ENCODE results near the gene NGF.

The NGF gene

GRCh38 chr1:115303364-115303763 lies 34.7 kb downstream of the NGF start:
- TF ChIP-seq CTCF (IDR thresholded peaks at IDR 0.05; ENCODE audit: low read depth, low read length, missing control alignments): no peak
- no peak overlapping the region for H3K4me3 ChIP-seq (ENCODE audit: low read depth, low read length)
- in situ Hi-C loops (cut with HindIII; ENCODE audit: low sequenced_read_pairs): no loop called here
- DNase-seq (ENCODE audit: low read depth): no peak

GRCh38 chr1:115302390-115302961 lies 35.6 kb downstream of the NGF start:
- in situ Hi-C loops (cut with HindIII; ENCODE audit: low sequenced_read_pairs): no loop called here
- DNase-seq (ENCODE audit: low read depth): peak; percentile 83
- no peak for TF ChIP-seq CTCF (IDR thresholded peaks at IDR 0.05; ENCODE audit: low read depth, low read length, missing control alignments)
- H3K4me3 ChIP-seq (ENCODE audit: low read depth, low read length): no peak overlapping the region

GRCh38 chr1:115301438-115302020 lies 36.5 kb downstream of the NGF start:
- no peak for TF ChIP-seq CTCF (IDR thresholded peaks at IDR 0.05; ENCODE audit: low read depth, low read length, missing control alignments)
- no peak for DNase-seq (ENCODE audit: low read depth)
- in situ Hi-C loops (cut with HindIII; ENCODE audit: low sequenced_read_pairs): no loop called here
- no peak overlapping the region for H3K4me3 ChIP-seq (ENCODE audit: low read depth, low read length)

GRCh38 chr1:115300087-115300876 lies 37.8 kb downstream of the NGF start:
- in situ Hi-C loops (cut with HindIII; ENCODE audit: low sequenced_read_pairs): no loop called here
- no peak overlapping the region for H3K4me3 ChIP-seq (ENCODE audit: low read depth, low read length)
- no peak for TF ChIP-seq CTCF (IDR thresholded peaks at IDR 0.05; ENCODE audit: low read depth, low read length, missing control alignments)
- no peak for DNase-seq (ENCODE audit: low read depth)

- TF ChIP-seq CTCF (IDR thresholded peaks at IDR 0.05; ENCODE audit: low read depth, low read length, missing control alignments): no peak
- H3K4me3 ChIP-seq (ENCODE audit: low read depth, low read length): no peak overlapping the region
- DNase-seq (ENCODE audit: low read depth): peak; percentile 70
- in situ Hi-C loops (cut with HindIII; ENCODE audit: low sequenced_read_pairs): no loop called here
Observed at GRCh38 chr1:115299266-115299665, 38.8 kb downstream of the NGF start.

GRCh38 chr1:115296981-115297380 lies 41.1 kb downstream of the NGF start:
- TF ChIP-seq CTCF (IDR thresholded peaks at IDR 0.05; ENCODE audit: low read depth, low read length, missing control alignments): no peak
- in situ Hi-C loops (cut with HindIII; ENCODE audit: low sequenced_read_pairs): no loop called here
- peak; percentile 90 for DNase-seq (ENCODE audit: low read depth)
- H3K4me3 ChIP-seq (ENCODE audit: low read depth, low read length): no peak overlapping the region

Measured in astrocyte of the cerebellum (primary cell).